Globus pallidus (tissue), 1 donor: ENCODE data around the gene PTCH2.

Experiments
- DNase-seq: peaks from one replicate; pipeline ENCODE4 v3.0.0-alpha.2; 2015; ENCODE audit warnings: low spot score

Gene PTCH2

DNA sequence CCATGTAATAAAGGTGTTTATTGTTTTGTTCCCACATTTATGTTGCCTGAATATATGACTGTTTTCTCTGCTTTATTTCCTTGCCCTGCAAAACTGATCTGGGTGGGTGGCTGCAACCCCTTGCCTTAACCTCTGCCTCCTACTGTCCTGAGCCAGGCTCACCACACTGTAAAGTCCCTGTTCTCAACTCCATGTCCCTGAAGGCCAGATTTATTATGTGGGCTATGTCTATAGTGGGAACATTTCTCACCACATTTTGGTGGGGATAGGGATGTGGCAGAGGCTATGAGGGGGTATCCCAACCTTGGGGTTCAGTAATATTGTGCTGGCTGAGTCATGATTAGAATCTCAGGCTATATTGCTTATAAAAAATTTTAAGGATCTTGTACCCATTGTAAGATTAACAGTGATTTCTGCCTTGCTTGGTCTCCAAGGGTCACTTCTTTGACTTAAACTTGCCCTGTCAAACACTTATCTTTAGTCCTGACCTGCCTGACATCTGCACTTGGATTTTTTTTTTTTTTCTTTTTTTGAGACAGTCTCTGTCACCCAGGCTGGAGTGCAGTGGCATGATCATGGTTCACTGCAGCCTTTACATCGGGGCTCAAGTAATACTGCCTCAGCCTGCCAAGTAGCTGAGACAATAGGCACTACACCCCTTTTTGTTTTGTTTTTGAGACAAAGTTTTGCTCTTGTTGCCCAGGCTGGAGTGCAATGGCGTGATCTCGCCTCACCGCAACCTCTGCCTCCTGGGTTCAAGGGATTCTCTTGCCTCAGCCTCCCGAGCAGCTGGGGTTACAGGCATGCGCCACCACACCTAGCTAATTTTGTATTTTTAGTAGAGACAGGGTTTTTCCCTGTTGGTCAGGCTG is 64.1 kb downstream of the PTCH2 start:
- DNase-seq = no peak

DNA sequence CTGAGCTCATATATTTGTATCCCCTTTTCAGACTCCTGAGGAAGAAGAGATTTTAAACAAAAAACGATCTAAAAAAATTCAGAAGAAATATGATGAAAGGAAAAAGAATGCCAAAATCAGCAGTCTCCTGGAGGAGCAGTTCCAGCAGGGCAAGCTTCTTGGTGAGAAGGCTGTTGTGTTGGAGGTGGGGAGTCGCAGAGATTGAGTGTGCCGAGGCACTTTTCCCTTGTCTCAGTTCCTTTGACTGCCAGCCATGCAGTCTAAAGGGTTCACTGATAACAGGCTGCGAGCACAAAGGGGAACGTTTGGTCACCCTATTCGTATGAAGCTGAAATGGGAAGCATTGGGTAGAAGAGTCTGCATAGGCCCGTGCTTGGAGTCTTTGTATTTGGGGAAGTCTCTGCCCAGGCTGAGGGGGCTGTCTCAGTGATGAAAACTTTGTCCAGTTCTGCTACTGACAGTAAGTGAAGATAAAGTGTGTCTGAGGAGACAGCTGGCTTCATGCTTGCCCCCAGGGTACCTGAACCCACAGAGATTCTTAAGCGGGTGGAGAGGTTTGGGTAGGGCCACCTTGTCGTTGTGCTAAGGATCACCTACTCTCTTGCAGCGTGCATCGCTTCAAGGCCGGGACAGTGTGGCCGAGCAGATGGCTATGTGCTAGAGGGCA is 65.0 kb downstream of the PTCH2 start:
- no peak for DNase-seq

DNA sequence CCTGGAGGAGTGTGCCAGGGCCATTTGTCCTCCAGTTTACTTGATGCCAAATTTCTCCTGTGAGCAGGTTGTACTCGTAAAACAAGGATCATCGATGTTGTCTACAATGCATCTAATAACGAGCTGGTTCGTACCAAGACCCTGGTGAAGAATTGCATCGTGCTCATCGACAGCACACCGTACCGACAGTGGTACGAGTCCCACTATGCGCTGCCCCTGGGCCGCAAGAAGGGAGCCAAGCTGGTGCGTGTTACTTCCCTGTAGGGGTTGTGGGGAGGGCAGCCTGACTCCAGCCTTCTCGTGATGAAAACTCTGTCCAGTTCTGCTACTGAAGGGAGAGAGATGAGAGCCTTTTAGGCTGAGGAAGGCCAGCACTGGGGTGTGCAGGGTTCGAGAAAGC is 65.5 kb downstream of the PTCH2 start:
- no peak for DNase-seq

GRCh38 chr1:44776730-44777068 is 66.4 kb downstream of the PTCH2 start:
- DNase-seq = no peak

DNA sequence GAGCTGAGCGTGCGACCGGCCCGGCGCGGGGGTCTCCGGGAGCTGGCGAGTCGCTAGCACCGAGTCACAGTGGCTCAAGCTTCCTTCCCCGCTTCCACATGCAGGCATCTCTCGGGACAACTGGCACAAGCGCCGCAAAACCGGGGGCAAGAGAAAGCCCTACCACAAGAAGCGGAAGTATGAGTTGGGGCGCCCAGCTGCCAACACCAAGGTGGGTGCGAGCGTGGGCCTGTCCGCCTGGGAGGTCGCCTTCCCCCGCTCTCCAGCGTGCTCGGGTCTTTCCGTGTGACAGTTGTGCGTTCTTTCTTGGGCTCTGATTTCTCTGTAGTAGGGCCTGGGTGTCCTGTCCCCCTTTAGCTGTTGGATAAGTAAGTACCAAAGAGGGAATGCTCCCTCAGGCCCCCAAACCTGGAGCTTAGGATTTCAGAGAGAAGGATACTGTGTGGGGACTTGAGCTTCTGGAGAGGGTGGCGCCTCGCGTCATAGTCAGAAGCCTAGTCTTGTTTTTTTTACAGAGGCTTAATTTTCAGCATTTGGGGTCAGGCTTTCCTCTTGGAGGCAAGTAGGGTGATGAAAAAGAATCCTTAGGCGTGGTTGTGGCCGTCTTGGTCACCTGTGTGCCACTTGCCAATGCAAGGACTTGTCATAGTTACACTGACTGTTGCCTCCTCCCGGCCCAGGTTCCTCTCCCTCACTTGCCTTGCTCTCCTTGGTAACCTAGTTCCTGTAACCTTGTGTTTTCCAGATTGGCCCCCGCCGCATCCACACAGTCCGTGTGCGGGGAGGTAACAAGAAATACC is 66.9 kb downstream of the PTCH2 start:
- DNase-seq = peak; percentile 26

DNA sequence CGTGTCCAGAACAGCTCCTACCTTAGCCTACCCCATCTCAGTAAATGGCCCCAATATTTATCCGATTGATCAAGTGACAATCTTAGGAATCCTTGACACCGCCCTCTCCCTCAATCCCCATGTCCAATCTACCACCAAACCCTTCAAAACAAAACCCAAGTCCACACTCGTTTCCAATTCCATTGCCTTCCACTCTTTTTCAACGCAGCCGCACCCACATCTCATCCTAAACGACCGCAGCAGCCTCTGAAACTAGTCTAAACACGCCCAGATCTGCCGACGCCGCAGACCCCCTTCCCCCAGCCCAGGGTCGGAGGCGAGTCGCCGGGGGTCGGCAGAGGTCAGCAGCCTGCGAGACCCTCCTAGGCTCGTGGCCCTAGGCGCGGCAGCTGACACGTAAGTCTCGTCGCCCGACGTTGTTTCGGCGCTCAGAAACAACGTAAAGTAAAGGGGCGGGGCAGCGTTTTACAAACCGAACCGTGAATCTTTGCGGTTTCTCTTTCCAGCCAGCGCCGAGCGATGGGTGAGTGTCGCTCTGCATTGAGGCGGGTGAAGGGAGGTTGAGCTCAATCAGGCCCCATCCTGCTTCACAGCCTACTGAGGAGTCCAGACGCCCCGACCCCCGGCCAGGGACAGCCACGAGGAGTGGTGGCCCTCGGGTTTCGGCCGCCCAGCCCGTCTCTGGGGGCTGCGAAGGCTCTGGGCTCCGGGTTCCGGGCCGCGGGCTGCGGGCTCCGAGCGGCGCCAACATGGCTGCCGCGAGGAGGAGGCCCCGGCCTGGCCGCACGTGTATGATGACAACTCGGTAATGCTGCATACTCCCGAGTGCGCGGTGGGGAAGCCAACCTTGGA is 67.7 kb downstream of the PTCH2 start, which contains the start of gene RPS8:
Gene RPS8 (plus strand): TSS at position 463 of the 852 bp plus-strand sequence. CDS start 57 bp downstream, at position 520.
- DNase-seq = peak; percentile 92
